DOHH2 (cell line): ENCODE results near the gene CDKN2B-AS1.

Experiments
- H3F3A ChIP-seq: fragments of 200-600 bp; sonication (generic), shearing (Covaris generic); 2 replicates; pipeline ENCODE4 v1.6.0; 2016; ENCODE audit warnings: antibody characterized with exemption, mild to moderate bottlenecking; ENCODE audit not compliant: control insufficient read depth, insufficient read depth
- H3K27ac ChIP-seq: fragments of 200-600 bp; sonication (generic); 2 replicates; pipeline ENCODE4 v1.5.1; 2014; ENCODE audit warnings: low read depth, mild to moderate bottlenecking, low read length, moderate library complexity
- H3K27me3 ChIP-seq: fragments of 200-600 bp; sonication (generic); 2 replicates; pipeline ENCODE4 v1.6.1; 2014; ENCODE audit warnings: mild to moderate bottlenecking, low read length, mixed read lengths; ENCODE audit not compliant: control insufficient read depth
- H3K36me3 ChIP-seq: fragments of 200-600 bp; sonication (generic); 2 replicates; pipeline ENCODE4 v1.6.1; 2014; ENCODE audit warnings: mild to moderate bottlenecking, low read length, moderate library complexity, mixed read lengths; ENCODE audit not compliant: control insufficient read depth
- H3K4me1 ChIP-seq: fragments of 200-600 bp; sonication (generic); 2 replicates; pipeline ENCODE4 v1.6.1; 2014; ENCODE audit warnings: mild to moderate bottlenecking, low read length, mixed read lengths; ENCODE audit not compliant: control insufficient read depth
- H3K4me2 ChIP-seq: fragments of 200-600 bp; sonication (generic); 2 replicates; pipeline ENCODE4 v1.6.0; 2014; ENCODE audit warnings: mild to moderate bottlenecking, low read length, moderate library complexity
- H3K4me3 ChIP-seq: fragments of 200-600 bp; sonication (generic); 2 replicates; pipeline ENCODE4 v1.5.1; 2014; ENCODE audit warnings: mild to moderate bottlenecking, low read length, mixed read lengths
- H3K79me2 ChIP-seq: fragments of 200-600 bp; sonication (generic); 2 replicates; pipeline ENCODE4 v1.6.1; 2014; ENCODE audit warnings: mild to moderate bottlenecking, low read length, mixed read lengths; ENCODE audit not compliant: control insufficient read depth
- H3K9me2 ChIP-seq: fragments of 200-600 bp; sonication (generic); replicated peaks from 2 replicates; pipeline ENCODE4 v1.6.1; 2014; ENCODE audit warnings: mild to moderate bottlenecking, low read length, mixed read lengths; ENCODE audit not compliant: control insufficient read depth
- H3K9me3 ChIP-seq: fragments of 200-600 bp; sonication (generic); 2 replicates; pipeline ENCODE4 v1.6.1; 2014; ENCODE audit warnings: antibody characterized with exemption, low read length, mixed read lengths; ENCODE audit not compliant: control insufficient read depth, insufficient read depth
- H4K20me1 ChIP-seq: fragments of 200-600 bp; sonication (generic); 2 replicates; pipeline ENCODE4 v1.6.0; 2014; ENCODE audit warnings: low read depth, mild to moderate bottlenecking, antibody characterized with exemption, low read length, moderate library complexity; ENCODE audit not compliant: control insufficient read depth, insufficient read depth
- EZH2phosphoT487 ChIP-seq: fragments of 200-600 bp; sonication (generic); IDR thresholded peaks from 2 replicates; pipeline ENCODE4 v1.6.1; 2017; ENCODE audit warnings: borderline replicate concordance, mild to moderate bottlenecking, antibody characterized with exemption, low read length, moderate library complexity, mixed read lengths
- TF ChIP-seq, protein P1 (sequence below): fragments of 200-600 bp; sonication (generic); IDR thresholded peaks from one replicate; pipeline ENCODE4 v1.5.1; 2014; ENCODE audit warnings: antibody characterized with exemption, mild to moderate bottlenecking, low read depth, low read length; ENCODE audit not compliant: poor library complexity, severe bottlenecking

Gene CDKN2B-AS1

DNA sequence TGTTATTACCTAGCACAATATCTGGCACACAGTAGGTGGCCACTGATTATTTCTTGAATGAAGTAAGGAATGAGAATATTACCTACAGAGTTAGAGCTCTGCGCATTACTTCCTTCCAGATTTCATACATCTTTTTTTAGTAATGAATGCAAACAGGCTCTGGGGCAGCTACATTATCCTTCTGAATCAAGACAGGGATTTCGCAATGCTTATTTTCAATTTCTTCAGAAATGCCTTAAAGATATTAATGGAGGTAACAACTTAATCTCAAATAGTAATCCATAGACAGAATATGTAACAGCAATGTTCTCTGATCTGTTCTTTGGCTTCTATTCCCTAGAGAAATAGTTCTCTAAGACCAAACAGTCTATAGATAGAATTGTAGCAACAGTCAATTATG, 33.0 kb upstream of the CDKN2B-AS1 start:
- no peaks in the 10 kb centered on the region for H3K9me3 ChIP-seq
- no peak overlapping the region for H3K4me2 ChIP-seq
- TF ChIP-seq, protein P1, sequence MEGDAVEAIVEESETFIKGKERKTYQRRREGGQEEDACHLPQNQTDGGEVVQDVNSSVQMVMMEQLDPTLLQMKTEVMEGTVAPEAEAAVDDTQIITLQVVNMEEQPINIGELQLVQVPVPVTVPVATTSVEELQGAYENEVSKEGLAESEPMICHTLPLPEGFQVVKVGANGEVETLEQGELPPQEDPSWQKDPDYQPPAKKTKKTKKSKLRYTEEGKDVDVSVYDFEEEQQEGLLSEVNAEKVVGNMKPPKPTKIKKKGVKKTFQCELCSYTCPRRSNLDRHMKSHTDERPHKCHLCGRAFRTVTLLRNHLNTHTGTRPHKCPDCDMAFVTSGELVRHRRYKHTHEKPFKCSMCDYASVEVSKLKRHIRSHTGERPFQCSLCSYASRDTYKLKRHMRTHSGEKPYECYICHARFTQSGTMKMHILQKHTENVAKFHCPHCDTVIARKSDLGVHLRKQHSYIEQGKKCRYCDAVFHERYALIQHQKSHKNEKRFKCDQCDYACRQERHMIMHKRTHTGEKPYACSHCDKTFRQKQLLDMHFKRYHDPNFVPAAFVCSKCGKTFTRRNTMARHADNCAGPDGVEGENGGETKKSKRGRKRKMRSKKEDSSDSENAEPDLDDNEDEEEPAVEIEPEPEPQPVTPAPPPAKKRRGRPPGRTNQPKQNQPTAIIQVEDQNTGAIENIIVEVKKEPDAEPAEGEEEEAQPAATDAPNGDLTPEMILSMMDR: no peak
- TF ChIP-seq EZH2phosphoT487: no peak
- no peaks in the 10 kb centered on the region for H3K36me3 ChIP-seq
- H3K27ac ChIP-seq: no peak overlapping the region
- no peaks in the 10 kb centered on the region for H3K27me3 ChIP-seq
- no peaks in the 10 kb centered on the region for H4K20me1 ChIP-seq
- H3F3A ChIP-seq: no peaks in the 10 kb centered on the region
- H3K4me1 ChIP-seq: no peaks in the 10 kb centered on the region
- H3K9me2 ChIP-seq: no peaks in the 10 kb centered on the region
- H3K4me3 ChIP-seq: no peak overlapping the region
- no peaks in the 10 kb centered on the region for H3K79me2 ChIP-seq

DNA sequence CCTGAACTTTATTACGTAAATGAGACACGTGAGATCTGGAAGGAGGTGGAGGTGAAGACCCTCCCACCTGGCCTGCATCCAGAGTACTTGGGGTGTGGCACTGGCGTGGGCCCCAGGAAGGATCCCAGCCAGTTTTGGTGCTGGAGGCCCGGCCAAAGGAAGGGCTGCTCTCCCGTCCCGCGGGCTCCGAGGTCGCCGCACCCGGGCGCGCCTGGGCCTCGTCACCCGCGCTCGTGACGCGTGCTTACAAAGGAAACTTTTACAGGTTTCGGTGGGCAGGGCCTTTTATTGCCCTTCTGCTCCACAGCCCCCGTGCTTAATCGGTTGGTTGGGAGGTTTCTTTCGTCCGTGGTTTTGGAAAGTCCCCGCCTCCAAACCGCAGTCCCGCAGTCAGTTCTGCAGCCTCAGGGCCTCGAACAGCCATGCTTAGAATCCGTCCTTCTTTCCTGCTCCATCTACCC, 29.6 kb upstream of the CDKN2B-AS1 start:
- H3K79me2 ChIP-seq: no peaks in the 10 kb centered on the region
- no peaks in the 10 kb centered on the region for H4K20me1 ChIP-seq
- no peaks in the 10 kb centered on the region for H3K9me2 ChIP-seq
- H3K36me3 ChIP-seq: no peaks in the 10 kb centered on the region
- no peak overlapping the region for H3K27ac ChIP-seq
- H3K4me3 ChIP-seq: no peak overlapping the region
- H3K9me3 ChIP-seq: no peaks in the 10 kb centered on the region
- no peaks in the 10 kb centered on the region for H3K4me1 ChIP-seq
- no peaks in the 10 kb centered on the region for H3F3A ChIP-seq
- H3K27me3 ChIP-seq: no peaks in the 10 kb centered on the region
- H3K4me2 ChIP-seq: no peak overlapping the region
- TF ChIP-seq, protein P1: no peak
- TF ChIP-seq EZH2phosphoT487: no peak

DNA sequence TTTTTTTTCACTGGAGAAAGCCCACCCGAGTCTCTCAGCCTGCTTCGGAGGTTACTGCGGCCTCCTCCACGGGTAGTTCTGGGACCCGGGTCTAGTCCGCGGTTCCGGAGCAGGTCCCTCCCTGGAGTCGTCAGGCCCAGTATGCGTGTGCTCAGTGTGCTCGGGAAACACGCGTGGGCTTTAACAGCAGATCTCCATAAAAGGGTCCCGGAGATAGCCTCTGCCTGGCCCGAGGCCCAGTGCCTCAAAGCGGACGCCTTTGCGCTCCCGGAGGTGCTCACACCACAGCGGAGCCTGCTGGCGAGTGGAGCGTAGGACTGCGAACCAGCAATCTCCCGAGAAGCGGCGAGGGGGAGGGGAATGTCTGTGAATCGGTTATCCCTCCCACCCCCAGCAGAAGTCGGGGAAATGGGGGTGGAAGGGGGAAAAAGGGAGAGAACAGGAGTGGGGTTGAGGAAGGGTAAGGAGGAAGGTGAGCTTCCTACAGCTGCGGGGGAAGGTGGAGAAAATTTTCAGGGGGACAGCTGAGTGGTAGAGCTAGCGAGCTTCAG, 29.1 kb upstream of the CDKN2B-AS1 start:
- H3K4me3 ChIP-seq: no peak overlapping the region
- no peak overlapping the region for H3K4me2 ChIP-seq
- H3K27me3 ChIP-seq: no peaks in the 10 kb centered on the region

More for the DNA sequence above, 29.1 kb upstream of the CDKN2B-AS1 start:
- Histone ChIP-seq H3K4me1 (no peaks in the 10 kb centered on the region), H3K9me3 (no peaks in the 10 kb centered on the region), H3F3A (no peaks in the 10 kb centered on the region), H4K20me1 (no peaks in the 10 kb centered on the region), H3K9me2 (no peaks in the 10 kb centered on the region), H3K36me3 (no peaks in the 10 kb centered on the region), H3K27ac (no peak overlapping the region), H3K79me2 (no peaks in the 10 kb centered on the region)
- TF ChIP-seq EZH2phosphoT487: no peak
- TF ChIP-seq, protein P1: no peak
